Colonic mucosa (tissue), 4 donors: ENCODE measurements around the gene UCMA. TPM values are rescaled to one million over a fixed set of nuclear protein-coding genes. Genes with fewer than 3 reads are reported as not detected.

Experiments
- DNase-seq: peaks from one replicate; pipeline ENCODE4 v3.0.0-alpha.2; 2020
- H3K27ac ChIP-seq: fragments of 200-600 bp; one replicate; pipeline ENCODE4 v1.8.0; 2021
- H3K27me3 ChIP-seq: fragments of 200-600 bp; one replicate; pipeline ENCODE4 v1.8.0; 2021
- H3K36me3 ChIP-seq: fragments of 200-600 bp; one replicate; pipeline ENCODE4 v1.8.0; 2021
- H3K4me1 ChIP-seq: fragments of 200-600 bp; one replicate; pipeline ENCODE4 v1.8.0; 2021; ENCODE audit warnings: mild to moderate bottlenecking
- H3K4me3 ChIP-seq: fragments of 200-600 bp; one replicate; pipeline ENCODE4 v1.8.0; 2021
- H3K9ac ChIP-seq, 2 donors: one replicate each; pipeline ENCODE4 v1.7.0; 2013; ENCODE audit warnings: control low read depth in 2 of 2, low read depth in 2 of 2, low read length in 2 of 2
- H3K9me3 ChIP-seq: fragments of 200-600 bp; one replicate; pipeline ENCODE4 v1.8.0; 2021
- CTCF ChIP-seq: fragments of 200-600 bp; IDR thresholded peaks from one replicate; pipeline ENCODE4 v1.8.0; 2022; ENCODE audit warnings: antibody characterized with exemption, mild to moderate bottlenecking
- intact Hi-C: fragments of 100-400 bp; cut with DNase I; formaldehyde crosslinking; loops from one replicate; pipeline ENCODE4 v1.14.1; 2022
- total RNA-seq, 2 donors: library from RNA; stranded (reverse); fragmentation: NEBNext Ultra II Directional in 1 of 2; extraction: Animal tissue kit (Norgen Biotek cat#: 25700) in 1 of 2; gene quantifications; one replicate each; pipeline ENCODE4 v1.2.1, GENCODE V29; 2021
- donor health status: healthy.
- donor health status: DM: no; HTN: no; CAD: no.
- donor health status: DM: no; HTN: no; CAD: no.

UCMA gene
- total RNA-seq, 2 donors from 2014 or later: not detected

GRCh38 chr10:13218878-13219277, 15.3 kb downstream of the UCMA start:
- Histone ChIP-seq H3K4me3 (no peak overlapping the region), H3K4me1 (no peaks in the 10 kb centered on the region), H3K27me3 (no peaks in the 10 kb centered on the region), H3K36me3 (no peaks in the 10 kb centered on the region), H3K9me3 (no peaks in the 10 kb centered on the region), H3K27ac (no peak overlapping the region), H3K9ac (no peak overlapping the region)
- no peak for TF ChIP-seq CTCF
- no peak for DNase-seq
- intact Hi-C loops: no loop called here

- H3K9ac ChIP-seq: no peak overlapping the region
Measured at GRCh38 chr10:13213163-13213562, 21.0 kb downstream of the UCMA start.

DNA sequence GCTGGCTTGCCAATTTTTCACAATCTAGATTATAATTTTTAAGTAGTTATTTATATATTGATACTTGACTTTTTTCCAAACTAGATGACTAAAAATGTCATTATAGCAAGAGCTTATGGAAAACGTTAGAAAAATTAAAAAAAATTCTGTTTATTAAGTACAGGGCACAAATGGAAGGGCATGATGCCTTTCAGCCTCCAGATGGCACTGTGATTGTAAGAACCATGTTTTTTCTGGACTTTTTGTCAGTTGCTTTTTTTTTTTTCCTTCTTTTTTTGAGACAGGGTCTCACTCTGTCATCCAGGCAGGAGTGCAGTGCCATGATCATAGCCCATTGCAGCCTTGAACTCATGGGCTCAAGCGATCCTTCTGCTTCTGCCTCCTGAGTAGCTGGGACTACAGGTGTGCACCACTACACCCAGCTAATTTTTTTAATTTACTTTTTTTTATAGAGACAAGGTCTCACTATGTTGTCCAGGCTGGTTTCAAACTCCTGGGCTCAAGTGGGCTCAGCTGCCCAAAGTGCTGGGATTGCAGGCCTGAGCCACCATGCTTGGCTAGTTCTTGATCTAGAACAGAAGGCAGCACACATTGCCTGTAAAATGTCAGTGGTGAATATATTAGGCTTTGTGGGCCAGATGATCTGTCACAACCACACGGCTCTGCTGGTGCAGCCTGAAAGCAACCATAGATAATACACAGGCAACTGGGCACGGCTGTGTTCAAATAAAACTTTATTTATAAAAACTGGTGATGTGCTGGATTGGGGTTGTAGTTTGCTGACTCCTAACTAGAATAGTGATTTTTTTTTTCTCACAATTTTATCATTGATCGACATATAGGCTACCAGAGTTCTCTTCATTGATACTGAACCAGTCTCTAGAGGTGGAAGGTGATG, 27.4 kb downstream of the UCMA start:
- Histone ChIP-seq H3K4me3 (no peak overlapping the region), H3K9ac (no peak overlapping the region), H3K27ac (no peak overlapping the region), H3K4me1 (no peaks in the 10 kb centered on the region), H3K27me3 (no peaks in the 10 kb centered on the region), H3K36me3 (no peaks in the 10 kb centered on the region), H3K9me3 (no peaks in the 10 kb centered on the region)
- peak; percentile 47 for TF ChIP-seq CTCF
- no peak for DNase-seq
- intact Hi-C loops: no loop called here

More at GRCh38 chr10:13213163-13213562, 21.0 kb downstream of the UCMA start:
- Histone ChIP-seq H3K4me3 (no peak overlapping the region), H3K9me3 (no peaks in the 10 kb centered on the region), H3K27ac (no peak overlapping the region), H3K4me1 (no peaks in the 10 kb centered on the region), H3K36me3 (no peaks in the 10 kb centered on the region), H3K27me3 (no peaks in the 10 kb centered on the region)
- intact Hi-C loops: no loop called here
- no peak for TF ChIP-seq CTCF
- no peak for DNase-seq

- no peak overlapping the region for H3K27ac ChIP-seq
- intact Hi-C loops: no loop called here
- H3K27me3 ChIP-seq: no peaks in the 10 kb centered on the region
- no peak for DNase-seq
- no peaks in the 10 kb centered on the region for H3K4me1 ChIP-seq
- no peak overlapping the region for H3K9ac ChIP-seq
- no peak overlapping the region for H3K4me3 ChIP-seq
- no peaks in the 10 kb centered on the region for H3K9me3 ChIP-seq
- no peaks in the 10 kb centered on the region for H3K36me3 ChIP-seq
- TF ChIP-seq CTCF: no peak
Measured at GRCh38 chr10:13206091-13206490, 28.1 kb downstream of the UCMA start.

- TF ChIP-seq CTCF: no peak
- no peak for DNase-seq
- no peaks in the 10 kb centered on the region for H3K27me3 ChIP-seq
- no peak overlapping the region for H3K27ac ChIP-seq
- no peak overlapping the region for H3K4me3 ChIP-seq
- no peak overlapping the region for H3K9ac ChIP-seq
- H3K4me1 ChIP-seq: no peaks in the 10 kb centered on the region
- no peaks in the 10 kb centered on the region for H3K36me3 ChIP-seq
- intact Hi-C loops: no loop called here
- H3K9me3 ChIP-seq: no peaks in the 10 kb centered on the region
Measured at GRCh38 chr10:13201132-13201531, 33.0 kb downstream of the UCMA start.
